Upper lobe of left lung (tissue), 6 donors: ENCODE measurements around the gene CHCHD3. TPM values are rescaled to one million over a fixed set of nuclear protein-coding genes. Genes with fewer than 3 reads are reported as not detected.
"Not testable (repeated sequence)": the region's sequence is repeated elsewhere in the genome, so short reads cannot be mapped to it uniquely, and the experiment has no call there.

Experiments
- ATAC-seq, 2 donors: fragments of 200-7000 bp; cut with Tn5 transposase; one replicate each; pipeline ENCODE4 v1.9.1; 2022; ENCODE audit warnings: mild to moderate bottlenecking in 2 of 2, moderate library complexity in 2 of 2; ENCODE audit not compliant: low FRiP score in 2 of 2
- DNase-seq, 2 donors: peaks; one replicate each; pipeline ENCODE4 v3.0.0-alpha.2; 2019 to 2020
- H3K27ac ChIP-seq, 4 donors: fragments of 200-600 bp; sonication (generic); one replicate each; pipeline ENCODE4 v1.5.1; 2016 to 2019
- H3K27me3 ChIP-seq, 4 donors: fragments of 200-600 bp; sonication (generic); one replicate each; pipeline ENCODE4 v1.5.1; 2017 to 2019
- H3K36me3 ChIP-seq, 4 donors: fragments of 200-600 bp; sonication (generic); one replicate each; pipeline ENCODE4 v1.5.1; 2016 to 2019
- H3K4me1 ChIP-seq, 4 donors: fragments of 200-600 bp; sonication (generic); one replicate each; pipeline ENCODE4 v1.5.1; 2018 to 2019
- H3K4me3 ChIP-seq, 4 donors: fragments of 200-600 bp; sonication (generic); one replicate each; pipeline ENCODE4 v1.5.1; 2017 to 2019; ENCODE audit warnings: mild to moderate bottlenecking in 2 of 4, moderate library complexity in 1 of 4
- H3K9me3 ChIP-seq, 4 donors: fragments of 200-600 bp; sonication (generic); one replicate each; pipeline ENCODE4 v1.5.1; 2018 to 2019
- EP300 ChIP-seq, 4 donors: sonication (generic); formaldehyde crosslinking; IDR thresholded peaks; one replicate each; pipeline ENCODE4 v1.5.1; 2017; ENCODE audit warnings: antibody characterized with exemption in 4 of 4, control low read depth in 2 of 4
- POLR2A ChIP-seq, 4 donors: fragments of 450-650 bp; IDR thresholded peaks; one replicate each; pipeline ENCODE4 v1.5.1; 2016 to 2017; ENCODE audit warnings: antibody characterized with exemption in 4 of 4, mild to moderate bottlenecking in 2 of 4
- POLR2AphosphoS5 ChIP-seq, 2 donors: sonication (generic); formaldehyde crosslinking; IDR thresholded peaks; one replicate each; pipeline ENCODE4 v1.5.1; 2017; ENCODE audit warnings: antibody characterized with exemption in 2 of 2
- WGBS, 2 donors: methylation state at CpG; one replicate each; pipeline ENCODE4 v1.1.5; 2017 to 2018; 5-methylcytosine and 5-hydroxymethylcytosine counted together
- total RNA-seq, 6 donors: library from RNA; depleted of rRNA in 4 of 6; stranded (reverse); fragments of >200 nt in 4 of 6; gene quantifications; one replicate each; pipeline versions ENCODE4 v1.1.0 to v1.2.1, GENCODE V29; 2016 to 2021
- TF ChIP-seq, protein P1 (sequence below), 6 experiments: fragments of 450-650 bp in 4 of 6; fragments of 200-600 bp in 2 of 6; sonication (generic) in 2 of 6; IDR thresholded peaks; one replicate each; pipeline ENCODE4 v1.5.1; 2016 to 2019; ENCODE audit warnings: antibody characterized with exemption in 6 of 6
- donor health status: DM: no; HTN: no; CAD: no; lungs with moderate emphysema.
- donor health status: DM: no; HTN: yes; CAD: no; lungs with severe emphysema.

Gene CHCHD3
- total RNA-seq, 6 donors from 2014 or later = 42.6 to 54.5 (median 48.6) TPM

DNA sequence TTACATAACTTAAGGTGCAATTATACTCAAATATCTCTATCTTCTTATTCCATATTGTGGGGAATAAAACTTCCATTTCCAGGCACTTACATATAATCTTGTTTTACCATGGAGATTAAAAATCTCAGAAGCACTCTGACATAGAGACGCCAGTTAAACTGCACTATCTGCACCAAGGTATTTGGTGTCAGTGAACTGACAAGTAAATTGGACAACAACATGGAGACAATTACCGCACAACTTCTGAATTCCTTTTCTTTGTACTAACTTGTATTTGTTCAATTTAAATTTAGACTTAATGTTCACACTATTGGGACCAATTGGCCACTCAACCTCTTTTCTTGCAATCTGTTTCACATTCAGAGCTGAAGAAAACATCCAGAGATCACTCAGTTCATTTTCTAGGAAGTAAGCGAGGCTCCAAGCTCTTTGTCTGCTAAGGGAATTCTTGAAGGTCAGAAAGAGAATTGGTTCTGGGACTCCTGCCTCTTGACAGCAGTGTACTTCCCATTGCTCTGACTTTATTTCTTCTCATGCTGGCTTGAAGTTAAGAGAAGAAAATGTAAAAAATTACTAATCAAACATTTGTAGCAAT is 184.7 kb downstream of the CHCHD3 start:
- Histone ChIP-seq H3K4me3 (no peak overlapping the region), H3K36me3 (no peaks in the 10 kb centered on the region), H3K27me3 (no peaks in the 10 kb centered on the region), H3K4me1 (no peaks in the 10 kb centered on the region), H3K9me3 (no peaks in the 10 kb centered on the region), H3K27ac (no peak overlapping the region)
- ATAC-seq (no peak), DNase-seq (no peak)
- no peak for TF ChIP-seq EP300 (IDR thresholded peaks at IDR 0.05)
- TF ChIP-seq, protein P1, sequence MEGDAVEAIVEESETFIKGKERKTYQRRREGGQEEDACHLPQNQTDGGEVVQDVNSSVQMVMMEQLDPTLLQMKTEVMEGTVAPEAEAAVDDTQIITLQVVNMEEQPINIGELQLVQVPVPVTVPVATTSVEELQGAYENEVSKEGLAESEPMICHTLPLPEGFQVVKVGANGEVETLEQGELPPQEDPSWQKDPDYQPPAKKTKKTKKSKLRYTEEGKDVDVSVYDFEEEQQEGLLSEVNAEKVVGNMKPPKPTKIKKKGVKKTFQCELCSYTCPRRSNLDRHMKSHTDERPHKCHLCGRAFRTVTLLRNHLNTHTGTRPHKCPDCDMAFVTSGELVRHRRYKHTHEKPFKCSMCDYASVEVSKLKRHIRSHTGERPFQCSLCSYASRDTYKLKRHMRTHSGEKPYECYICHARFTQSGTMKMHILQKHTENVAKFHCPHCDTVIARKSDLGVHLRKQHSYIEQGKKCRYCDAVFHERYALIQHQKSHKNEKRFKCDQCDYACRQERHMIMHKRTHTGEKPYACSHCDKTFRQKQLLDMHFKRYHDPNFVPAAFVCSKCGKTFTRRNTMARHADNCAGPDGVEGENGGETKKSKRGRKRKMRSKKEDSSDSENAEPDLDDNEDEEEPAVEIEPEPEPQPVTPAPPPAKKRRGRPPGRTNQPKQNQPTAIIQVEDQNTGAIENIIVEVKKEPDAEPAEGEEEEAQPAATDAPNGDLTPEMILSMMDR (IDR thresholded peaks at IDR 0.05) = no peak
- TF ChIP-seq POLR2AphosphoS5 (IDR thresholded peaks at IDR 0.05) = no peak
- TF ChIP-seq POLR2A (IDR thresholded peaks at IDR 0.05) = no peak
- 96 to 100% methylated on average over 3 of the region's 3 CpGs for WGBS, 2 donors

DNA sequence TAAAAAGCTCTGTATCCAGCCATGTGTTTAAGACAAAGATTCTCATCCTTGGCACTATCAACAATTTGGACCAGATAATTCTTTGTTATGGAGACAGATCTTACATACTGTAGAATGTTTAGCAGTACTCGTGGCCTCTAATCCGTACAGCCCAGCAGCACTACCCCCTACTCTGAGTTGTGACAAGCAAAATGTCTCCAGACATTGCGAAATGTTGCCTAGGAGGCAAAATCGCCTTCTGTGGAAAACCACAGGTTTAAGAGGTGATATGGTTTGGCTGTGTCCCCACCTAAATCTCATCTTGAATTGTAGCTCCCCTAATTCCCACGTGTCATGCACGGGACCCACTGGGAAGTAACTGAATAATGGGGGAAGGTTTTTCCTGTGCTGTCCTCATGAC is 186.7 kb downstream of the CHCHD3 start:
- Histone ChIP-seq H3K4me3 (no peak overlapping the region), H3K9me3 (no peaks in the 10 kb centered on the region), H3K4me1 (no peaks in the 10 kb centered on the region), H3K36me3 (no peaks in the 10 kb centered on the region), H3K27ac (no peak overlapping the region), H3K27me3 (no peaks in the 10 kb centered on the region)
- no peak for ATAC-seq
- WGBS, 2 donors = 87 to 96% methylated on average over 6 of the region's 6 CpGs
- TF ChIP-seq, protein P1 (IDR thresholded peaks at IDR 0.05) = no peak
- TF ChIP-seq POLR2AphosphoS5 (IDR thresholded peaks at IDR 0.05) (no peak), POLR2A (IDR thresholded peaks at IDR 0.05) (no peak), EP300 (IDR thresholded peaks at IDR 0.05) (no peak)
- DNase-seq = no peak

DNA sequence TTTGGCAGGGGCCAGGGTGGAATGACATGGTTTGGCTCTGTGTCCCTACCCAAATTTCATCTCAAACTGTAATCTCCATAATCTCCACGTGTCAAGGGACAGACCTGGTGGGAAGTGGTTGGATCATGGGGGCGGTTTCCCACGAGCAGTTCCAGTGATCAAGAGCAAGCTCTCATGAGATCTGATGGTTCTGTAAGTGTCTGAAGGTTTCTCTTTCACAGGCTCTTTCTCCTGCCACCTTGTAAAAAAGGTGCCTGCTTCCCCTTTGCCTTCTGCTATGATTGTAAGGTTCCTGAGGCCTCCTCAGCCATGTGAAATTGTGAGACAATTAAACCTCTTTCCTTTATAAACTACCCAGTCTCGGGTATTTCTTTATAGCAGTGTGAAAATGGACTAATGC is 188.3 kb downstream of the CHCHD3 start:
- H3K9me3 ChIP-seq = no peaks in the 10 kb centered on the region
- TF ChIP-seq, protein P1 (IDR thresholded peaks at IDR 0.05) = no peak
- no peak for TF ChIP-seq POLR2AphosphoS5 (IDR thresholded peaks at IDR 0.05)
- no peaks in the 10 kb centered on the region for H3K4me1 ChIP-seq
- WGBS, 2 donors = 94 to 97% methylated on average over 4 of the region's 4 CpGs
- ATAC-seq (no peak), DNase-seq (no peak)
- no peak overlapping the region for H3K27ac ChIP-seq
- H3K36me3 ChIP-seq = no peaks in the 10 kb centered on the region
- H3K4me3 ChIP-seq = no peak overlapping the region
- H3K27me3 ChIP-seq = no peaks in the 10 kb centered on the region

DNA sequence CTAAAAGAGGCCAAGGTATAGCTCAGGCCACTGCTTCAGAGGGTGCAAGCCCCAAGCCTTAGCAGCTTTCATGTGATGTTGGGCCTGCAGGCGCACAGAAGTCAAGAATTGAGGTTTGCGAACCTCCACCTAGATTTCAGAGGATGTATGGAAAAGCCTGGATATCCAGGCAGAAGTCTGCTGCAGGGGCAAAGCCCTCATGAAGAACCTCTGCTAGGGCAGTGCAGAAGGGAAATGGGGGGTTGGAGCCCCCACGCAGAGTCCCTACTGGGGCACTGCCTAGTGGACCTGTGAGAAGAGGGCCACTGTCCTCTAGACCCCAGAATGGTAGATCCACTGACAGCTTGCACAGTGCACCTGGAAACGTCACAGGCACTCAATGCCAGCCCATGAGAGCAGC is 189.1 kb downstream of the CHCHD3 start:
- not testable (repeated sequence) for H3K27ac ChIP-seq, DNase-seq, H3K27me3 ChIP-seq, H3K36me3 ChIP-seq, H3K4me1 ChIP-seq, H3K4me3 ChIP-seq, ATAC-seq, H3K9me3 ChIP-seq
- WGBS, 2 donors = 100% methylated on average over 1 to 4 of the region's 4 CpGs

DNA sequence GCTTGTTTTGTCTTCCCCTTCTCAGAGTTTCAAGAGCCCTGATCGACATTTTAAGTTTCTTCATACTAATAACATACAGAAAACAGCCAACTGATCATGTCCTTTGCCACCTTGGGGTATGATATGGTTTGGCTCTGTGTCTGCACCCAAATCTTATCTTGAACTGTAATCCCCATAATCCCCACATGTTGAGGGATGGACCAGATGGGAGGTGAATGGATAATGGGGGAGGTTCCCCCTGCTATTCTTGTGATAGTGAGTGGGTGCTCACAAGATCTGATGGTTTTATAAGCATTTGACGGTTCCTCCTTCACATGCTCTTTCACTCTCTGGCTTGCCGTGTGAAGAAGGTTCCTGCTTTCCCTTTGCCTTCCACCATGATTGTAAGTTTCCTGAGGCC is 190.3 kb downstream of the CHCHD3 start:
- Histone ChIP-seq H3K27ac (no peak overlapping the region), H3K4me3 (no peak overlapping the region), H3K4me1 (no peaks in the 10 kb centered on the region), H3K27me3 (no peaks in the 10 kb centered on the region), H3K36me3 (no peaks in the 10 kb centered on the region), H3K9me3 (no peaks in the 10 kb centered on the region)
- 96 to 98% methylated on average over 3 of the region's 3 CpGs for WGBS, 2 donors
- DNase-seq = no peak
- ATAC-seq = no peak
- no peak for TF ChIP-seq EP300 (IDR thresholded peaks at IDR 0.05)
- no peak for TF ChIP-seq POLR2A (IDR thresholded peaks at IDR 0.05)
- TF ChIP-seq, protein P1 (IDR thresholded peaks at IDR 0.05) = no peak
- no peak for TF ChIP-seq POLR2AphosphoS5 (IDR thresholded peaks at IDR 0.05)
